Heart right ventricle (tissue), 16 donors: ENCODE results near the gene LMTK3. TPM values are rescaled to one million over a fixed set of nuclear protein-coding genes. Genes with fewer than 3 reads are reported as not detected.
A peak's percentile ranks its signal among the peaks of the same experiment; 100 is the strongest.

ENCODE experiments used
- ATAC-seq, 8 donors: fragments of 200-7000 bp; cut with Tn5 transposase; one replicate each; pipeline ENCODE4 v1.9.1; 2020; ENCODE audit warnings: mild to moderate bottlenecking in 8 of 8, moderate library complexity in 8 of 8, moderate number of reproducible peaks in 1 of 8
- DNase-seq, 2 donors: peaks; one replicate each; pipeline ENCODE4 v3.0.0-alpha.2; 2020
- H3K27ac ChIP-seq, 10 donors: fragments of 200-600 bp; sonication (generic) in 2 of 10; one replicate each; pipeline versions ENCODE4 v1.5.0 to v1.8.0; 2020 to 2022; ENCODE audit warnings: mild to moderate bottlenecking in 3 of 10
- H3K27me3 ChIP-seq, 7 donors: fragments of 200-600 bp; one replicate each; pipeline ENCODE4 v1.8.0; 2021 to 2022; ENCODE audit warnings: mild to moderate bottlenecking in 2 of 7
- H3K36me3 ChIP-seq, 9 donors: fragments of 200-600 bp; sonication (generic) in 1 of 9; one replicate each; pipeline versions ENCODE4 v1.5.0 to v1.8.0; 2020 to 2022; ENCODE audit warnings: mild to moderate bottlenecking in 2 of 9
- H3K4me1 ChIP-seq, 9 donors: fragments of 200-600 bp; sonication (generic) in 1 of 9; one replicate each; pipeline versions ENCODE4 v1.5.0 to v1.8.0; 2020 to 2022; ENCODE audit warnings: mild to moderate bottlenecking in 4 of 9
- H3K4me3 ChIP-seq, 10 donors: fragments of 200-600 bp; sonication (generic) in 2 of 10; one replicate each; pipeline versions ENCODE4 v1.5.0 to v1.8.0; 2020 to 2022; ENCODE audit warnings: mild to moderate bottlenecking in 7 of 10, moderate library complexity in 2 of 10
- H3K9me3 ChIP-seq, 11 donors: fragments of 200-600 bp in 10 of 11; sonication (generic) in 2 of 11; one replicate each; pipeline versions ENCODE4 v1.5.0 to v1.8.0; 2013 to 2022; ENCODE audit warnings: mild to moderate bottlenecking in 2 of 11, control low read depth in 1 of 11, moderate library complexity in 1 of 11
- WGBS, 2 donors: extraction: QIAGEN DNeasy Blood & Tissue Kit; methylation state at CpG; one replicate each; pipeline ENCODE4 v1.1.7; 2013; ENCODE audit warnings: inconsistent platforms in 1 of 2; 5-methylcytosine and 5-hydroxymethylcytosine counted together
- intact Hi-C, 10 donors: fragments of 100-400 bp; cut with DNase I; formaldehyde crosslinking; loops; one replicate each; pipeline versions ENCODE4 v1.11.1 to v1.14.2; 2022
- polyA plus RNA-seq, 2 donors: library from polyadenylated mRNA; stranded (reverse); fragments of 200-250 nt; gene quantifications; one replicate each; pipeline ENCODE4 v1.2.3, GENCODE V29; 2013
- total RNA-seq, 10 donors: library from RNA; stranded (reverse); fragmentation: NEBNext Ultra II Directional in 3 of 10; extraction: Animal tissue kit (Norgen Biotek cat#: 25700) in 3 of 10; gene quantifications; one replicate each; pipeline versions ENCODE4 v1.2.1 to v1.2.4, GENCODE V29; 2021 to 2023
- TF ChIP-seq, protein P1 (sequence below), 9 donors: fragments of 200-600 bp; sonication (generic) in 2 of 9; IDR thresholded peaks; one replicate each; pipeline versions ENCODE4 v1.5.0 to v1.8.0; 2021 to 2022; ENCODE audit warnings: antibody characterized with exemption in 9 of 9, mild to moderate bottlenecking in 5 of 9, moderate library complexity in 1 of 9
- donor health status: Arrhythmogenic right ventricular cardiomyopathy.
- donor health status: ischemic (EF 13 %, LVEDD 7.1; RV severe dilation, severe dysfunction).
- donor health status: healthy with polysubstance abuse.
- donor health status: DM: no; HTN: yes; CAD: no.
- donor health status: DM: no; HTN: no; CAD: no.
- donor health status: ischemic (EF 25% LVEDD 6.9; RV normal size, moderate dysfunction).
- donor health status: ischemic (EF 25% LVEDD 5.7; RV mildly dilated, moderate dysfunction).
- donor health status: healthy.
- donor health status: DM: yes; HTN: yes; CAD: no.
- donor health status: Ischemic cardiomyopathy.
- donor health status: ischemic (EF 35%, LVEDD 5.7; RV mildly dilated, moderate dysfunction).
- donor health status: nonischemic (EF 11% LVEDD 7.7; RV severe dilation, severe dysfunction).
- donor health status: DM: yes; HTN: yes; CAD: no.
- donor health status: PGD.
- donor health status: ischemic (EF 29% LVEDD 5.4; RV normal size, mild dysfunction).
- donor health status: nonischemic (EF 23%, LVEDD 6.1; RV moderate dilation, normal function).

Gene LMTK3
- total and polyA plus RNA-seq, 12 donors, result 0.12 to 1.5 (median 0.88) TPM

DNA sequence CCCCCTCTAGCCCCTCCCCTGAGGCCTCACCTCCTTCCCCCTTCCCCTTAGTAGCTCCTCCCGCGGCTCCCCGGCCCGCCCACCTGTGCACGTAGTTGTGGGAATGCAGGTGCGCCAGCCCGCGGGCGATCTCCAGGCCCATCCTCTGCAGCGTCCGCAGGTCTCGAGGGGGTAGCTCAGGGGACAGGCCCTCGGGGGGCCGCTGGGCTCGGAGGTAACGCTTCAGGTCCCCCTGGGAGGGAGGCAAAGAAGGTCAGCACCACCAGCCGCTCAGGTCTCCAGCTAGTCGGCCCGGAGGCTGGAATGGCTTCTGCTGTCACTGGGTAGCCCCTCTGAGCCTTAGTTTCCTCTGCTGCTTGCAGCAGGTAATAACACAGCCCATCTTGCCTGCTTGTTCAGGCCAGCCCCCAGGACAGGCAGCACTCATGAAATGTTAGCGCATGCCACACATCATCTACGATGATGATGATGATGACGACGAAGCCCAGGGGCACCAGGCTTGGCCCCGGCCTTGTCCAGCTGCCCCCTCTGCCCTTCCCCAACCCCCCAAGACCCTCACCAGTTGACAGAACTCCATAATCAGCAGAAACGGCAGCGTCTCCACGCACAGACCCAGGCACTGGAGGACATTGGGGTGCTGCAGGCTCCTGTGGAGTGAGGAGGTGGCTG, 9.2 kb downstream of the LMTK3 start:
- TF ChIP-seq, protein P1, sequence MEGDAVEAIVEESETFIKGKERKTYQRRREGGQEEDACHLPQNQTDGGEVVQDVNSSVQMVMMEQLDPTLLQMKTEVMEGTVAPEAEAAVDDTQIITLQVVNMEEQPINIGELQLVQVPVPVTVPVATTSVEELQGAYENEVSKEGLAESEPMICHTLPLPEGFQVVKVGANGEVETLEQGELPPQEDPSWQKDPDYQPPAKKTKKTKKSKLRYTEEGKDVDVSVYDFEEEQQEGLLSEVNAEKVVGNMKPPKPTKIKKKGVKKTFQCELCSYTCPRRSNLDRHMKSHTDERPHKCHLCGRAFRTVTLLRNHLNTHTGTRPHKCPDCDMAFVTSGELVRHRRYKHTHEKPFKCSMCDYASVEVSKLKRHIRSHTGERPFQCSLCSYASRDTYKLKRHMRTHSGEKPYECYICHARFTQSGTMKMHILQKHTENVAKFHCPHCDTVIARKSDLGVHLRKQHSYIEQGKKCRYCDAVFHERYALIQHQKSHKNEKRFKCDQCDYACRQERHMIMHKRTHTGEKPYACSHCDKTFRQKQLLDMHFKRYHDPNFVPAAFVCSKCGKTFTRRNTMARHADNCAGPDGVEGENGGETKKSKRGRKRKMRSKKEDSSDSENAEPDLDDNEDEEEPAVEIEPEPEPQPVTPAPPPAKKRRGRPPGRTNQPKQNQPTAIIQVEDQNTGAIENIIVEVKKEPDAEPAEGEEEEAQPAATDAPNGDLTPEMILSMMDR (IDR thresholded peaks at IDR 0.05), result no peak
- Histone ChIP-seq H3K4me3 (no peak overlapping the region), H3K27me3 (peaks cover 9 to 54% (median 51%) of the 10 kb centered on the region in 7 donors), H3K9me3 (no peaks in the 10 kb centered on the region), H3K4me1 (peaks cover 0 to 25% (median 2%) of the 10 kb centered on the region in 9 donors), H3K27ac (no peak overlapping the region), H3K36me3 (no peaks in the 10 kb centered on the region)
- DNase-seq (no peak), ATAC-seq (no peak)
- 30 to 32% methylated on average over 27 of the region's 27 CpGs for WGBS, 2 donors
- intact Hi-C loops, result no loop called here

DNA sequence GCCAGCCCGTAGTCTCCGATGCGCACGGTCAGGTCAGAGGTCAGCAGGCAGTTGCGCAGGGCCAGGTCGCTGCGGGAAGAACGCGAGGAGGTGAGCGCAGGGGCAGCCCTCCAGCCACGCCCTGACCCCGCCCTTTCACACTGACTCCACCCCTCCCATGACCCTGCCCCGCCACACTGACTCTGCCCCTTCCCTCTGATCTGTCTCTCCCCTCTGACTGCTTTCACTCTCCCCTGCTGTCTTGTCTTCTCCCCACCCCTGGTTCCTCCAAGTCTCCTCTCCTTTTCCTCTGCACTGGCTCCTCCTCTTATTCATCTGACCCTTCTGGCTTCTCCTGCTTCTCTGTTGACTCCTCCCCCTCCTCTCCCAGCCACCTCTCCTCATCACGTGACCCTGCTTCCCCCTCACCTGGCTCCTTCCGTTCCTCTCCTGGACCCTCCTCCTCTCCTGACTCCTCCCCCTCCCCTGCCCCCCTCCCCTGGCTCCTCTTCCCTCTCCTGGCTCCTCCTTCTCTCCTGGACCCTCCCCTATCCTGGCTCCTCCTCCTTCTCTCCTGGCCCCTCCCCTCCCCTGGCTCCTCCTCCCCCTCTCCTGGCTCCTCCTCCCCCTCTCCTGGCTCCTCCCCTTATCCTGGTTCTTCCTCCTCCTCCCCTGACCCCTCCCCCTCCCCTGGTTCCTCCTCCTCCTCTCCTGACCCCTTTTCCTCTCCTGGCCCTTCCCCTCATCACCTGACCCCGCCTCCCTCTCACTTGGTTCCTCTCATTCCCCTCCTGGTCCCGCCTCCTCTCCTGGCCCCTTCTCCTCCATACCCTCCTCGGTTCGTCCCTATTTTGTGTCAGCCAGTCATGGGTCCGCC, 9.9 kb downstream of the LMTK3 start:
- H3K4me1 ChIP-seq, result peaks cover 0 to 29% (median 4%) of the 10 kb centered on the region in 9 donors
- DNase-seq (no peak), ATAC-seq (peak in 6 of 8 donors; percentile 23 to 58 (median 30))
- 5 to 6% methylated on average over 20 of the region's 20 CpGs for WGBS, 2 donors
- no peaks in the 10 kb centered on the region for H3K36me3 ChIP-seq
- H3K27ac ChIP-seq, result no peak overlapping the region
- TF ChIP-seq, protein P1 (IDR thresholded peaks at IDR 0.05), result no peak
- peaks cover 9 to 59% (median 56%) of the 10 kb centered on the region in 7 donors for H3K27me3 ChIP-seq
- no peak overlapping the region for H3K4me3 ChIP-seq
- intact Hi-C loops, result no loop called here
- no peaks in the 10 kb centered on the region for H3K9me3 ChIP-seq

DNA sequence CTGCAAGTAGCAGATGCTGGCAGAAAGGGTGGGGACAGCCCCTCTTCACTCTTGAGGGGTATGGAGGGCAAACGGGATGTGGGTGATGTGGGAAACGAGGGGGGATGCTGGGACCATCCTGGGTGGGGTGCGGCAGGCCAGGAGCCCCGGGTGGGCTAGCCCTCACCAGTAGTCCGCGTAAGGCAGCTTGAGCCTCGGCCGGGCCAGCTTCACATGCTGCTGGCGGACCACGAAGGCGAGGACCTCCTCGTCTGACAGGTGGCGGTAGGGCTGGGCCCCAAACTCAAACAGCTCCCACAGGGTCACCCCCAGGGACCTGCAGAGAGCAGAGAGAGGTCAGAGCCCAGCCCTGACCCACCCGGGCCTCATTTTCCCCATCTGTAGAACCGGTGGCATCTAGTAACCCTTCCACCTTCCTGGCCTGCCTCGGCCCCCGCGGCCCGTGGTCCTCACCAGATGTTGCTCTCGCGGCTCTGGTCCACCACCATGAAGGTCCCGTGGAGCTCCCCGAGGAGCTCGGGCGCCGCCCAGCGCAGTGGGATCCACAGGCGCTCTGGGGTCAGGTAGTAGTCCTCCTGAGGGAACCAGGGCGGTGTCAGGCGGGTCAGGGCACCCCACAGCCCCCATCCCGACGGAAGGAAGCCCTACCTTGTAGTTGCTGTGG, 10.7 kb downstream of the LMTK3 start:
- H3K27me3 ChIP-seq, result peaks cover 9 to 65% (median 56%) of the 10 kb centered on the region in 7 donors
- WGBS, 2 donors, result 47 to 51% methylated on average over 32 of the region's 32 CpGs
- H3K4me3 ChIP-seq, result no peak overlapping the region
- ATAC-seq (peak in 1 of 8 donors; percentile 10), DNase-seq (no peak)
- H3K27ac ChIP-seq, result no peak overlapping the region
- intact Hi-C loops, result no loop called here
- no peaks in the 10 kb centered on the region for H3K9me3 ChIP-seq
- H3K4me1 ChIP-seq, result peaks cover 0 to 29% (median 4%) of the 10 kb centered on the region in 9 donors
- TF ChIP-seq, protein P1 (IDR thresholded peaks at IDR 0.05), result no peak
- no peaks in the 10 kb centered on the region for H3K36me3 ChIP-seq
